Esophagus (tissue), 2 donors: ENCODE data around the gene BORCS6. TPM values are rescaled to one million over a fixed set of nuclear protein-coding genes. Genes with fewer than 3 reads are reported as not detected.
A peak's percentile ranks its signal among the peaks of the same experiment; 100 is the strongest.

ENCODE experiments used
- H3K27ac ChIP-seq, 2 donors: one replicate each; pipeline ENCODE4 v1.5.1; 2013; ENCODE audit warnings: low read depth in 2 of 2, mild to moderate bottlenecking in 2 of 2, inconsistent platforms in 1 of 2, low read length in 1 of 2, moderate library complexity in 1 of 2
- H3K27me3 ChIP-seq, 2 donors: one replicate each; pipeline ENCODE4 v1.6.1; 2013; ENCODE audit warnings: low read length in 2 of 2, control low read depth in 1 of 2, mild to moderate bottlenecking in 1 of 2; ENCODE audit not compliant: insufficient read depth in 2 of 2, control insufficient read depth in 1 of 2
- H3K36me3 ChIP-seq, 2 donors: one replicate each; pipeline ENCODE4 v1.6.1; 2013; ENCODE audit warnings: low read length in 1 of 2; ENCODE audit not compliant: control insufficient read depth in 2 of 2, insufficient read depth in 2 of 2
- H3K4me1 ChIP-seq, 2 donors: one replicate each; pipeline ENCODE4 v1.6.1; 2013; ENCODE audit warnings: low read length in 1 of 2; ENCODE audit not compliant: control insufficient read depth in 2 of 2, insufficient read depth in 2 of 2
- H3K4me3 ChIP-seq, 2 donors: one replicate each; pipeline ENCODE4 v1.5.1; 2013; ENCODE audit warnings: low read length in 2 of 2, mild to moderate bottlenecking in 2 of 2, low read depth in 1 of 2, moderate library complexity in 1 of 2
- H3K9me3 ChIP-seq, 2 donors: one replicate each; pipeline ENCODE4 v1.6.1; 2013; ENCODE audit warnings: mild to moderate bottlenecking in 2 of 2, low read depth in 1 of 2, low read length in 1 of 2, moderate library complexity in 1 of 2; ENCODE audit not compliant: control insufficient read depth in 2 of 2, insufficient read depth in 1 of 2
- WGBS, 2 donors: extraction: QIAGEN DNeasy Blood & Tissue Kit; methylation state at CpG; one replicate each; pipeline ENCODE4 v1.1.7; 2013; 5-methylcytosine and 5-hydroxymethylcytosine counted together
- polyA plus RNA-seq, 2 donors: library from polyadenylated mRNA; stranded (reverse); fragments of 200-250 nt; gene quantifications; one replicate each; pipeline ENCODE4 v1.2.3, GENCODE V29; 2013
- donor health status: healthy with polysubstance abuse.
- donor health status: Bipolar disorder and iron deficiency.

The BORCS6 gene
- polyA plus RNA-seq, 2 donors: 3.3 to 8.2 TPM

DNA sequence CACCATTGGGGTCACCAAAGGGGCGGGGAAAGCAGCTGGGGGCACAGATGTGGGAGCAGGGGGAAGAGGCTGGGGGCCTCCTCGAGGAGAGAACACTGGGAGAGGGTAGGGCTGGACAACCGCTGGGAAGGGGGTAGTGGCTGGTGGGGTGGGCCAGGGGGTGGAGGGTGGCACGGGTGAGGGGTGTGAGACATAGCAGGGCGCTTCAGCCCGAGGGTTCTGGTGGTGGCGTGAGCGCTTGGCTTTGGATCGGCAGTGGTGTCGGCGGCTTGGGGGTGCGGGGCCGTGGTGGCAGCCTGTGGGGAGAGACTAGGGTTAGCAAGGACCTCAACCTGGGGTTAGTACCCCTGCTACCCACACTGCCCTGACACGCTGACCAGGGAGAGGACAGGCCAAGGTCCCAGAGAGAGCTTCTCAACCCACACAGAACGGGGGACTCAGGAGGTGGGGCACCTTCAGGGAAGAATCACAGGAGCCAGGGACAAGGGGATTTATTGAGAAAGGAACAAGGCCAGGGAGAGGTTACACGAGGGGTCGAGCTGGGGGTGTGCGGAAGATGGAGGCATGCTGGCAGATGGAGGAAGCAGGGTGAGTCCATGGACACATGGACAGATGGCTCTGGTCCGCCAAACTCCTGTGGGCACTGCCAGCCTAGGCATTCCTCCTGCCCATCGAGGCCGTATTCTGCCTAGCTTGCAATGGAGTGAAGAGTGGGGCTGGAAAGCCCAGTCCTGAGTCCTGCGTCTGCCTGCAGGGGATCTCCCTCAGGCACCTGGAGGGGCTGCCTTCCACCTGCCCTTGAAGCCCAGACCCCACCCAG, 46.2 kb downstream of the BORCS6 start:
- H3K27ac ChIP-seq: no peak overlapping the region
- peaks cover 0 to 10% of the 10 kb centered on the region in 2 donors for H3K4me1 ChIP-seq
- H3K27me3 ChIP-seq: no peaks in the 10 kb centered on the region
- H3K36me3 ChIP-seq: peaks cover 45 to 80% of the 10 kb centered on the region in 2 donors
- peaks cover 0 to 2% of the 10 kb centered on the region in 2 donors for H3K9me3 ChIP-seq
- H3K4me3 ChIP-seq: no peak overlapping the region
- WGBS, 2 donors: 89 to 92% methylated on average over 22 of the region's 22 CpGs

DNA sequence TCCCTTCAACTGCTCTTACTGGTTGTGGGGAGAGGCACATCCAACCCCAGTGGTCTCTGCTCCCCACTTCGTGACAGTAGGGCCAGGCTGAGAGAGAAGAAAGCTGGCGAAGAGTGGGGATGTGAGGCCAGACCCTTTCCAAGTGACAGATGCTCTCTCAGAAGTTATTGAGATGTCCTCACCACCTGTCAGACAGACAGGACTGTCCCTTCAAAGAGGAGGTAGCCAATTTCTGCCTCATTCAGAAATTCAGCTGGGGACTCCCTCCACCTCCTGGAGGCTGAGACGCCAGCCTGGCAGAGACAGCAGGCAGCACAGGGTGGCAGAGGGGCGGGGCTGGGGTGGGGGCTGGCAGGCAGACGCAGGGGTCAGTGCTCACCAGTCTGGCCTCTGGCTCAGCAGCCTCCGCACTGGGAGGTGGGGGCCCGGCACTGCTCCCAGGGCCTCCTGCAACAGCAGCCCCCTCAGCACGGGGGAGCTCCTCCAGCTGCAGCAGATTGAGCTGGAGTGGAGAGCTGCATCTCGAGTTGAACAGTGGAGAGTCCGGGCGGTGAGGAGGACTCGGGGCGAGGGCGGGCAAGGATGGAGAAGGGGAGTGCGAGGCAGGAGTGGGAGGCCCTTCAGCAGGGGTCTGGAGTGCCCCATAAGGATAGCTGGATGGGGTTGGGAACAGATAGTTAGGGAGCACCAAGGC, 46.9 kb downstream of the BORCS6 start:
- Histone ChIP-seq H3K27ac (peak overlapping the region in 1 of 2 donors; percentile 22), H3K9me3 (peaks cover 0 to 2% of the 10 kb centered on the region in 2 donors), H3K4me3 (no peak overlapping the region), H3K36me3 (peaks cover 45 to 73% of the 10 kb centered on the region in 2 donors), H3K4me1 (peaks cover 0 to 10% of the 10 kb centered on the region in 2 donors), H3K27me3 (no peaks in the 10 kb centered on the region)
- WGBS, 2 donors: 83 to 84% methylated on average over 15 of the region's 15 CpGs

DNA sequence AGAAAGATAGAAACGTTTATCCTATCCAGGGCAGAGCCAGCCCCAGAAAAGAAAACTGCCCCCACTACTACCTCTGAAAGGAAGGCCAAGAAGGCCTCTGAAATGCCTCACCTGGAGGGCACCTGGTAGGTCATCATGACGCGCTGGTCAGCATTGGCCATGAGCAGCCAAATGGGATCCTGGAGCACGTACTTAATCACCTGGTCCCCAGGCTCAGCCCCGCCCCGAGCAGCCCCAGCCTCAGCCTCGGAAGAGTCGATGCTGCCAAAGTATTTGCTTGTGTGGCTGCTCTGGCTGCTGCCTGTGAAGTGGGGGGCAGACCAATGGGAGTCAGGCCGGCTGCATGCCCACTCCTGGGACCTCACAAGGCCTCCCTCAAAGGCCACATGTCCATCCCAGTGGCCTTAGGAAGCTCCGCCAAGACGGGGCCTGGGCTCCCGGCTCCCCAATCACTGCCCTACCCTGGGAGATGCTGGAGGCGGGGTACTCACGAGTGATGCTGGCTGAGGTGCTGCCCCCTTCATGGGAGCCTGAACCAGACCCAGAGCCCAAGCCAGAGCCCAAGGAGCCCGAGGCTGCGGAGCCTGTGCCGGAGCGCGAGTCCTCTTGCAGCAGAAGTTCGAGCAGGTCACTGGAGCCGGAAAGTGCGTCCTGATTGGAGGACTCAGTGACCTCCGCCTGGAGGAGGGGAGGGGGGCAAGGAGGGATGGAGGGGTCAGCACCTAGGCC, 47.7 kb downstream of the BORCS6 start:
- peak overlapping the region in 1 of 2 donors; percentile 44 for H3K27ac ChIP-seq
- H3K4me1 ChIP-seq: peaks cover 0 to 10% of the 10 kb centered on the region in 2 donors
- H3K4me3 ChIP-seq: no peak overlapping the region
- H3K27me3 ChIP-seq: no peaks in the 10 kb centered on the region
- peaks cover 0 to 2% of the 10 kb centered on the region in 2 donors for H3K9me3 ChIP-seq
- 88% methylated on average over 23 of the region's 23 CpGs for WGBS, 2 donors
- H3K36me3 ChIP-seq: peaks cover 41 to 66% of the 10 kb centered on the region in 2 donors

DNA sequence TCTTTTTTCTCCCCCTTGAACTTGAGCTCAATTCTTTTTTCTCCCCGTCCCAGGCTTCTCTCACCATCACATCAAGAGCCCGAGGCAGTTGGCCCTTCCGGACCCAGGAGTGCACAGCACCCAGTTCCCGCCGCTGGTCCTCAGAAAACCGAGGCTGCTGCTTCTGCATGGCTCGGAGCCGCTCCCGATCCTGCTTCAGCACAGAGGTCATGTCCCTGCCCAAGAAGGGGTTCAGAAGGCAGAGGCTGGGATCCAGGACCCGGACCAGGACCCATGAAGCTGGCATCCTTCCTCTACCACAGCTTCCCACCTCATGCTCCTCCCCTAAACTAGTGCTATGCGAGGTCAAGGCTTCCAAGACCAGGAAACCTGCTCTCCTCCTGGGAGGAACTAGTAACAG, 48.2 kb downstream of the BORCS6 start:
- H3K4me1 ChIP-seq: peaks cover 0 to 8% of the 10 kb centered on the region in 2 donors
- no peaks in the 10 kb centered on the region for H3K27me3 ChIP-seq
- no peak overlapping the region for H3K4me3 ChIP-seq
- H3K27ac ChIP-seq: peak overlapping the region in 1 of 2 donors; percentile 44
- WGBS, 2 donors: 87% methylated on average over 11 of the region's 11 CpGs
- H3K9me3 ChIP-seq: peaks cover 0 to 2% of the 10 kb centered on the region in 2 donors
- H3K36me3 ChIP-seq: peaks cover 36 to 60% of the 10 kb centered on the region in 2 donors

DNA sequence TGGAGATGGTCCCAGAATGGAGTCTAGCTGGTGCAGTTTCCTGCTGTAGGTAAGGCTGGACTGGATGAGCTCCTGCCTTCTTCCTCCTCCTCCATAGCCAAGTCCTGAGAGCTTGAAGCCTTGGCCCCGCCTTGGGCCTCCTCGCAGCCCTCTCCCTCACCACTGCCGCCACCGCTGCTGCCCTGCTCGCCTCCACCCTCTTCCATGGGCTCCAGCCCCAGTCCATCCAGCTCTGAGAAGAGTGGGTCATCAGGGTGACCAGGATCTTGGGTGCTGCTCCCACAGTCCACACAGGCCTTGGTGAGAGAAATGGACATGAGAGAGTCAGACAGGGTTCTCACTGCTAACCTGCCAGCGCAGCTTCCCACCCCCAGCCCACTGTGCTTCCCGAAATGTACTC, 48.9 kb downstream of the BORCS6 start:
- peaks cover 29 to 53% of the 10 kb centered on the region in 2 donors for H3K36me3 ChIP-seq
- H3K27me3 ChIP-seq: no peaks in the 10 kb centered on the region
- no peak overlapping the region for H3K4me3 ChIP-seq
- H3K4me1 ChIP-seq: peaks cover 0 to 8% of the 10 kb centered on the region in 2 donors
- WGBS, 2 donors: 94 to 95% methylated on average over 7 of the region's 7 CpGs
- H3K27ac ChIP-seq: peak overlapping the region in 1 of 2 donors; percentile 8
- no peaks in the 10 kb centered on the region for H3K9me3 ChIP-seq

DNA sequence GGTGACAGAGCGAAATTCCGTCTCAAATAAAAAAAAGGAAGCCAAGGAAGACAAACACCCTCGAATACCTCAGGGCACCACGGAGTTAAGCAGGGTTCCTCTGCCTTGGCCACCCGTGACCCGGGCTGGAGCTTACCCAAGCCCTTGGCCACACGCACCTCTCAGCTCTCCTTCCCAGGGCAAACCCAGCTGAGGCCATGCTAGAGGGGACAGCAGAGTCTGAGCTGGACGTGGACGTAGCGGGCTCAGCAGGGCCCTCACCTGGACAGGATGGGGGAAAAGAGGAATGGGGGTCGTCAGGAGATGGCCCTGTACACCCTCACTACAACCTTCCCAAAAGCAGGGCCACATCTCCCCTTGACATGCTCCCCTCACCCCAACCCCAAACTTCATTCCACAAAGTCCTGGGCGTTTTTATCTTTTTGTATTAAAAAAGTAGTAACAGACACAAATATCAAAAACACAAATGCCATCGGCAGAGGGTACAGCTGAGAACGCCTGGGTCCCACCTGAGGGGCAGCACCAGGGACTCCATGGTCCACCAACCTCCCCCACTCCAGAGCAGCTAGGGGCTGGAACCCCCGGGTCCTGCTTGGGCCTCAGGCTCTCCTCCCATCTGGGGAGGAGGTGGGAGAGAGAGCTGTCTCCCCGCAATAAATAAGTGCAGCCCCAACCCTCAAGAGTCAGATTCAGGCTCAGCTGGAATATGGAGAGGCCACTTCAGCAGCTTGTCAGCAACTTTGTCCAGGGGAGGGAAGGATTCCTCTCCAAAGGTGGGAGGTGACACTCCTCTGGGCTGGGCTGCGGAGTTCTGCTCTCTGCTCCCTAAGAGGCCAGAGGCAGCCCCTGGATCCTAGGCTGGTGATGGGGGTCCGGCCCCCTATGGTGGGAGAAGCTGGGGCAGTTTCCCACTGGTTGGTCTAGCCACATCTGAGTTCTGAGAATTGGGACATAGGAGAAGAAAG, 49.6 kb downstream of the BORCS6 start:
- Histone ChIP-seq H3K27me3 (no peaks in the 10 kb centered on the region), H3K36me3 (peaks cover 24 to 47% of the 10 kb centered on the region in 2 donors), H3K27ac (peak overlapping the region in 1 of 2 donors; percentile 59), H3K4me1 (peaks cover 0 to 8% of the 10 kb centered on the region in 2 donors), H3K9me3 (no peaks in the 10 kb centered on the region), H3K4me3 (no peak overlapping the region)
- WGBS, 2 donors: 76 to 77% methylated on average over 16 to 18 of the region's 18 CpGs

DNA sequence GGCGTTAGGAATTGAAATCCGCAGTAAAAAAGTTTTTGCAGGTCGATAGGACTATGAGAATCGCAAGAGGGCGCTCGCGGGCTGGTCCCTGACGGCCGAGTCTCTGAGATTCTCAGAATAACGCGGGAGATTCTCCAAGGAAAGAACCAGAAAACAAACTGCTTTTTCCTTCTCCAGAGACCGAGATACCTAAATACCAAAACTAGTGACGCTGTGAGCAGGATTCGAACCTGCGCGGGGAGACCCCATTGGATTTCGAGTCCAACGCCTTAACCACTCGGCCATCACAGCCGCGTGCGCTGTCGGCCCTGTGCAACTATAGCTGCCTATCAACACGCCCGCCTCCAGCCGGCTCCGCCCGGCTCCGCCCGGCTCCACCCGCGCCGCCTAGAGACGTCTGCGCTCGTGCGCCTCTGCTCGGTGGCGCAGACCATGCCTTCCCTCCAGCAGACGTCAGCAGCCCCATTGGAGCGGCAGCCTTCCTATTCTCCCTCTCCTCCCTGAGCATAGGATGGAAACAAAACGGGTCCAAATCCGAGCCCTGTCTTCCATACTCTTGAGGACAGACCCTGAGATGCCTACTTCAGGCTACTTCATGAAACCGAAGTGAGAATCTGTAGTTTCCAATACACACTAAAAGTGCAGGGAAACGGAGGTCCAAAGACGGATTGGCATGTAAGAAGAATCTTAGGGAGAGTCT, 51.2 kb downstream of the BORCS6 start:
- 0 to 1% methylated on average over 46 of the region's 46 CpGs for WGBS, 2 donors
- Histone ChIP-seq H3K9me3 (no peaks in the 10 kb centered on the region), H3K27ac (peak overlapping the region; percentile 88 to 97), H3K36me3 (peaks cover 17 to 34% of the 10 kb centered on the region in 2 donors), H3K4me3 (peak overlapping the region; percentile 1 to 39), H3K4me1 (peaks cover 0 to 8% of the 10 kb centered on the region in 2 donors), H3K27me3 (no peaks in the 10 kb centered on the region)

DNA sequence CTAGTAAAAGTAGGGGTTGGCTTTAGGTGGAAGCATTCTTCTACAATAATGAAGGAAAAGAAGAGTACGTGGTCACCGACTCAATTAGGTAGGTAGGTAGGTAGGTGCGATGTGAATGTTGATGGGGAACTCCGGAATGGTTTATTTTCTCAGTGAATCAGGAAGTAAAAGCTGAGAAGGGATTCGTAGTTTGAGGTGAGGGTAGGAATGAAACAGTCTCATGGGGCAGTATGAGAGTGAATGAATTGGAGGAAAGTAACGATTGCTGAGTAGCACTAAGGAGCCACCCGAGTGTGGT, 51.7 kb downstream of the BORCS6 start:
- H3K36me3 ChIP-seq: peaks cover 14 to 29% of the 10 kb centered on the region in 2 donors
- 1 to 2% methylated on average over 7 of the region's 7 CpGs for WGBS, 2 donors
- H3K9me3 ChIP-seq: no peaks in the 10 kb centered on the region
- peak overlapping the region; percentile 88 to 97 for H3K27ac ChIP-seq
- H3K4me1 ChIP-seq: peaks cover 0 to 8% of the 10 kb centered on the region in 2 donors
- no peak overlapping the region for H3K4me3 ChIP-seq
- no peaks in the 10 kb centered on the region for H3K27me3 ChIP-seq
